Stimulated activated naive CD8-positive, alpha-beta T cell treated with anti-CD3 and anti-CD28 coated beads, Interleukin-15, Interleukin-2, amounts not matched to agents 100 ng/mL and 50 ng/mL, for 24 hours (primary cell): ENCODE data around the gene MSRB3.

Experiments used
- H3K27ac Mint-ChIP-seq: one replicate; pipeline ENCODE4 v1.8.0; 2021; ENCODE audit warnings: mild to moderate bottlenecking, mixed read lengths
- H3K27me3 Mint-ChIP-seq: one replicate; pipeline ENCODE4 v1.8.0; 2021; ENCODE audit warnings: mixed read lengths
- H3K36me3 Mint-ChIP-seq: one replicate; pipeline ENCODE4 v1.8.0; 2021; ENCODE audit warnings: low read depth, mixed read lengths
- H3K4me1 Mint-ChIP-seq: one replicate; pipeline ENCODE4 v1.8.0; 2021; ENCODE audit warnings: low read depth, mixed read lengths
- H3K4me3 Mint-ChIP-seq: one replicate; pipeline ENCODE4 v1.8.0; 2021; ENCODE audit warnings: mild to moderate bottlenecking, mixed read lengths
- H3K9me3 Mint-ChIP-seq: one replicate; pipeline ENCODE4 v1.8.0; 2021; ENCODE audit warnings: mixed read lengths

The MSRB3 gene

DNA sequence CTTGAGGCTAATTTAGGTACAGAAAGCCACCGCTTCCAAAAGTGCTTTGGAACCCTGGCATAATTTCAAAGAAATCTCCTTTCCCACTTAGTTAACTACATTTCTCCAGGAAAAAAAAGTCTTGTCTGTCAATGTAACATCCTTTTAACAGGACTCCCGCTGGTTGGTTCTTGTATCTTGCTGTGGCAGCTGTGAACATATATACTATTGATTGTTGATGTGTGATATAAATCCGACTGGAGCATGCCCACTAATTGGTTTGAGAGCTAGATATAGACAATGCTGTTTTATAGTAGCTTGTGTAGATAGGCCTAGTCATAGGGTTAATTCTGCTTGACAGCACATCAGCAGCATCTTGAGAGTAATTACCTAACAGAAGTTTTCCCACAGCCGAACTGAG lies 89.6 kb downstream of the MSRB3 start:
- Mint-ChIP-seq H3K27me3 (peaks cover 3% of the 10 kb centered on the region), H3K36me3 (no peaks in the 10 kb centered on the region), H3K27ac (no peak overlapping the region)

DNA sequence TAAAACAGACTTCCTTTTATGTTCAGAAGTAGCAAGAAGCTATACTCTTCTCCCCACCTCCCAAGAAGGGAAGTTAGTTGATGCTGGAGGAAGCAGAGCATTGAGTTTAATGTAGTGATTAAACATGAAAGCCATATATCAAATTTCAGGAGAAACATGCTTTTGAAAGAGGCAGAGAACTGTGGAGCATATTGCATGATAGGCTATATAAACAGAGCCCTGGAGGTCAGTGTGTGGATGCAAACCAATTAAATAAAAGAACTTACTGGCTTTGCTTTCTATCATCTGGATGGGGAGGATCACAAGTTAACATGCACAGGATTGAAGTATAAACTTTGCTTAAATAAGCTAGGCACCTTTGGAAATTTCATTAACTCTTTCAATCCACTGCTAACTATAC lies 94.1 kb downstream of the MSRB3 start:
- Mint-ChIP-seq H3K27ac (no peak overlapping the region), H3K9me3 (no peaks in the 10 kb centered on the region), H3K36me3 (no peaks in the 10 kb centered on the region), H3K4me1 (no peaks in the 10 kb centered on the region), H3K4me3 (no peak overlapping the region), H3K27me3 (peaks cover 3% of the 10 kb centered on the region)

More for the DNA sequence above, 89.6 kb downstream of the MSRB3 start:
- H3K9me3 Mint-ChIP-seq, result no peaks in the 10 kb centered on the region
- no peaks in the 10 kb centered on the region for H3K4me1 Mint-ChIP-seq
- no peak overlapping the region for H3K4me3 Mint-ChIP-seq

GRCh38 chr12:65384240-65384639 lies 105.8 kb downstream of the MSRB3 start:
- Mint-ChIP-seq H3K36me3 (no peaks in the 10 kb centered on the region), H3K27ac (no peak overlapping the region), H3K4me1 (no peaks in the 10 kb centered on the region), H3K27me3 (no peaks in the 10 kb centered on the region), H3K4me3 (no peak overlapping the region), H3K9me3 (no peaks in the 10 kb centered on the region)

- no peaks in the 10 kb centered on the region for H3K4me1 Mint-ChIP-seq
- no peaks in the 10 kb centered on the region for H3K9me3 Mint-ChIP-seq
- no peak overlapping the region for H3K27ac Mint-ChIP-seq
- no peaks in the 10 kb centered on the region for H3K27me3 Mint-ChIP-seq
- no peak overlapping the region for H3K4me3 Mint-ChIP-seq
- no peaks in the 10 kb centered on the region for H3K36me3 Mint-ChIP-seq
Measured at GRCh38 chr12:65387396-65387795, 108.9 kb downstream of the MSRB3 start.

DNA sequence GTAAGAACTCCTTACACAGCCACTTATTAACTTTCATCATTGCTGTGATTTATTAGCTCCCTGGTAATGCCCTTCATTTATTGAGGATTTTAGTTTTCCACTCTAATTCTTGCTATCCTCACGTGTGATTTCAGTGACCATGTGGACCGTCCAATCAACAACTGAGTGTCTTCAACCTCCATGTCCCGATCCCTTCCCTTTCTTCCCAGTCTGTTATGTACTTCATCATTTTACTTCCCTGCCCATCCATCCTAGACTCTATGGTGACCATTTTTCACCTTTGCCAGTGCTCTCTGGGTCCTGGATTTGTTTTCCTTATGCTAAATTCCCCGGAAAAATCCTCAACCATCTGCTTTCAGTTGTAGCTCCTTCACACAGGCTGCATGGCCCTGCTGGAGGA lies 111.0 kb downstream of the MSRB3 start:
- H3K27ac Mint-ChIP-seq, result no peak overlapping the region
- no peaks in the 10 kb centered on the region for H3K36me3 Mint-ChIP-seq
- no peaks in the 10 kb centered on the region for H3K9me3 Mint-ChIP-seq
- no peaks in the 10 kb centered on the region for H3K4me1 Mint-ChIP-seq
- H3K4me3 Mint-ChIP-seq, result no peak overlapping the region
- no peaks in the 10 kb centered on the region for H3K27me3 Mint-ChIP-seq

GRCh38 chr12:65391711-65392110 lies 113.2 kb downstream of the MSRB3 start:
- H3K9me3 Mint-ChIP-seq, result no peaks in the 10 kb centered on the region
- H3K4me1 Mint-ChIP-seq, result no peaks in the 10 kb centered on the region
- H3K4me3 Mint-ChIP-seq, result no peak overlapping the region
- no peaks in the 10 kb centered on the region for H3K36me3 Mint-ChIP-seq
- H3K27me3 Mint-ChIP-seq, result no peaks in the 10 kb centered on the region
- H3K27ac Mint-ChIP-seq, result no peak overlapping the region

DNA sequence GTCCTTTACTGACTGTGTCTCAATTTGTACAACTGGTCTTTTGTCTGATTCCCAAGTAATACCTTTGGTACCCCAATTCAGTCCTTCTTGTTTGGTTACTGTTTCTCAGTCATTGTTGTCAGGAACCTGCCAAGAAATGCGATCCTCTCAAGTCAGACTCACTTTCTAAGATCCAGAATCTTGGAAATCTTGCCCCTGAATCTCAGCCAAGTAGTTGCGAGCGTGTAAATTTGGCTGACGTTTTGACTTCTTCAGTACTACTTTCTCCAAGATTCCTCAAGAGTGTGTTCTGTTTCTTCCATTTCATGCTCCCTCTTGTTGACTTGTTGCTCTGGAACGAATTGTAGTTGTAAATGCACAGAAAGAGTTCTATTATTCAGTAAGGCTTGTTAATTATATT lies 114.0 kb downstream of the MSRB3 start:
- Mint-ChIP-seq H3K9me3 (no peaks in the 10 kb centered on the region), H3K36me3 (no peaks in the 10 kb centered on the region), H3K4me1 (no peaks in the 10 kb centered on the region), H3K27ac (no peak overlapping the region), H3K4me3 (no peak overlapping the region), H3K27me3 (no peaks in the 10 kb centered on the region)

DNA sequence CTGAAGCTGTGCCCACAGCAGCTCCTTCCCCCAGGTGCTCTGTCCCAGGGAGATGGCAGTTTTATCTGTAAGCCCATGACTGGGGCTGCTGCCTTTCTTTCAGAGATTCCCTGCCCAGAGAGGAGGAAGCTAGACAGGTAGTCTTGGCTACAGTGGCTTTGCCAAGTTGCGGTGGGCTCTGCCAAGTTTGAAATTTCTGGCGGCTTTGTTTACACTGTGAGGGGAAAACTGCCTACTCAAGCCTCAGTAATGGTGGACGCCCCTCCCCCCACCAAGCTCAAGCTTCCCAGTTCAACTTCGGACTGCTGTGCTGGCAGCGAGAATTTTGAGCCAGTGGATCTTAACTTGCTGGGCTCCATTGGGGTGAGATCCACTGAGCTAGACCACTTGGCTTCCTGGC lies 124.7 kb downstream of the MSRB3 start:
- Mint-ChIP-seq H3K9me3 (peaks cover 13% of the 10 kb centered on the region), H3K27me3 (no peaks in the 10 kb centered on the region), H3K27ac (no peak overlapping the region), H3K36me3 (no peaks in the 10 kb centered on the region), H3K4me1 (no peaks in the 10 kb centered on the region), H3K4me3 (no peak overlapping the region)

- Mint-ChIP-seq H3K9me3 (peaks cover 8% of the 10 kb centered on the region), H3K4me1 (no peaks in the 10 kb centered on the region), H3K27me3 (no peaks in the 10 kb centered on the region), H3K27ac (no peak overlapping the region), H3K4me3 (no peak overlapping the region), H3K36me3 (no peaks in the 10 kb centered on the region)
Measured at GRCh38 chr12:65407388-65408149, 129.1 kb downstream of the MSRB3 start.

DNA sequence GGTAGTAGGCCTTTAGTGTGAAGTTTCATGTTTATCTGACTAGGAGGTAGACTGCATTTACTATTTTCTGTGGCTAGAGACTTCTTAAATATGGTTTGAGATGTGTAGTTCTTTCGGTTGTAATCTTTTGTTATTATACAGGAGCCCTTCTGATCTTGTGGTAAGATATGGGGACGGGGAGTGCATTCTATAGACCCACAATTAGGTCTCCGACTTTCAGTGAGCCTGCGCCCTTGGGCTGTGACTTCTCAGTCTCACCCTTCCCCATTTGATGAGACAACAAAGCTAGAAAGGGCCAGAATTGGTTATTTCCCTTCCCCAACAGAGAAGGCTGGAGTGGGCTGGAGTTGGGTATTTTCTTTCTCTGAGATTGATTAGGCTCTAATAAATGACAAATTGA lies 130.0 kb downstream of the MSRB3 start:
- Mint-ChIP-seq H3K27ac (no peak overlapping the region), H3K4me3 (no peak overlapping the region), H3K27me3 (no peaks in the 10 kb centered on the region), H3K36me3 (no peaks in the 10 kb centered on the region), H3K4me1 (no peaks in the 10 kb centered on the region), H3K9me3 (peaks cover 8% of the 10 kb centered on the region)

- H3K27me3 Mint-ChIP-seq, result no peaks in the 10 kb centered on the region
- peaks cover 8% of the 10 kb centered on the region for H3K9me3 Mint-ChIP-seq
- H3K27ac Mint-ChIP-seq, result no peak overlapping the region
- H3K4me1 Mint-ChIP-seq, result no peaks in the 10 kb centered on the region
- H3K36me3 Mint-ChIP-seq, result no peaks in the 10 kb centered on the region
- H3K4me3 Mint-ChIP-seq, result no peak overlapping the region
Measured at GRCh38 chr12:65409726-65410125, 131.2 kb downstream of the MSRB3 start.

- Mint-ChIP-seq H3K27me3 (no peaks in the 10 kb centered on the region), H3K4me3 (no peak overlapping the region), H3K4me1 (no peaks in the 10 kb centered on the region), H3K27ac (no peak overlapping the region), H3K9me3 (peaks cover 8% of the 10 kb centered on the region), H3K36me3 (no peaks in the 10 kb centered on the region)
Measured at GRCh38 chr12:65411171-65411570, 132.7 kb downstream of the MSRB3 start.

GRCh38 chr12:65414526-65414925 lies 136.0 kb downstream of the MSRB3 start:
- H3K27ac Mint-ChIP-seq, result no peak overlapping the region
- H3K4me1 Mint-ChIP-seq, result no peaks in the 10 kb centered on the region
- H3K27me3 Mint-ChIP-seq, result no peaks in the 10 kb centered on the region
- peaks cover 4% of the 10 kb centered on the region for H3K9me3 Mint-ChIP-seq
- H3K36me3 Mint-ChIP-seq, result no peaks in the 10 kb centered on the region
- no peak overlapping the region for H3K4me3 Mint-ChIP-seq

GRCh38 chr12:65415826-65416225 lies 137.3 kb downstream of the MSRB3 start:
- Mint-ChIP-seq H3K9me3 (peaks cover 8% of the 10 kb centered on the region), H3K36me3 (no peaks in the 10 kb centered on the region), H3K4me1 (no peaks in the 10 kb centered on the region), H3K27ac (no peak overlapping the region), H3K4me3 (no peak overlapping the region), H3K27me3 (no peaks in the 10 kb centered on the region)

DNA sequence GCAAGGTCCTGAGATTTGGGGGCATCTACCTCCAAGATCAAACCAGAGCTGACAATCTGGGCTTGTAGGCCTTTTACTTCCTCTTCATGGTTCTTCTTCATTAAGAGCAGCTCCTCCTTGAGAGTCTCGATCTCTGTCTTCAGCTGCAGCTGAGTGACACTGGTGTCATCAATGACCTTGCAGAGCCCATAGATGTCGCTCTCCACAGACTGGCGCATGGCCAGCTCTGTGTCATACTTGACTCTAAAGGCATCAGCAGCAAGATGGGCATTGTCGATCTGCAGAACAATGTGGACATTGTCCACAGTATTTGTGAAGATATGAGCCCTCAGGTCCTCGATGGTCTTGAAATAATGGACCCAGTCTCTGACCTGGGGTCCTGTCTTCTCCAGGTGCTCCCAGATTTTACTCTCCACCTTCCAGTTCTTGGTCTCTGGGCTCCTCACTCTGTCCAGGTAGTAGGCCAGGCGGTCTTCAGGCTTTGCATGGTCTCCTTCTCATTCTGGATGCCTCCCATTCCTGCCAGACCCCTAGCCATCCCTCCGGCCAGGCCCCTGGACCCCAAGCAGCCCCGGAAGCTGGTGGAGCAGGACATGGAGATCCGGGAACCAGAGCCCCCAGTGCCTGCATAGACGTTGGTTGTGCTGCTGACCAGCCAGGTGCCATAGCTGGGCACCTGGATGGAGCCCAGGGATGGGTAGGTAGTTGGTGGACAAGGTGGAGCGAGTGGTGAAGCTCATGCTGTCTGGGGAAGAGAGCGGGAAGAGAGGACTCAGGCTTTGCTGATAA lies 141.0 kb downstream of the MSRB3 start:
- H3K36me3 Mint-ChIP-seq, result no peaks in the 10 kb centered on the region
- H3K9me3 Mint-ChIP-seq, result peaks cover 17% of the 10 kb centered on the region
- H3K4me1 Mint-ChIP-seq, result no peaks in the 10 kb centered on the region
- no peak overlapping the region for H3K27ac Mint-ChIP-seq
- no peak overlapping the region for H3K4me3 Mint-ChIP-seq
- no peaks in the 10 kb centered on the region for H3K27me3 Mint-ChIP-seq
